Keratinocyte (primary cell): ENCODE data around the gene PALM2AKAP2.

Experiments used
- CTCF ChIP-seq, 3 experiments: IDR thresholded peaks in 1 of 3; conservative IDR thresholded peaks in 1 of 3; optimal IDR thresholded peaks in 1 of 3; 2 replicates in 2 of 3; 3 replicates in 1 of 3; pipeline versions ENCODE3 to v1.5.1; 2011; ENCODE audit warnings: low read length in 3 of 3, mild to moderate bottlenecking in 3 of 3, moderate library complexity in 2 of 3, control low read depth in 1 of 3, inconsistent platforms in 1 of 3; ENCODE audit not compliant: insufficient read depth in 2 of 3; ENCODE audit errors: extremely low read depth in 1 of 3
- EZH2 ChIP-seq: IDR thresholded peaks from one replicate; pipeline ENCODE4 v1.6.1; 2012; ENCODE audit warnings: inconsistent platforms, mild to moderate bottlenecking, low read length, moderate library complexity

- TF ChIP-seq CTCF (optimal IDR thresholded peaks at IDR 0.05 in 1 of 3, IDR thresholded peaks at IDR 0.05 in 1 of 3, conservative IDR thresholded peaks at IDR 0.05 in 1 of 3; ENCODE audit: extremely low read depth in 1 of 3, insufficient read depth in 2 of 3, low read length in 3 of 3) (no peak), EZH2 (no peak)
Measured at GRCh38 chr9:109767404-109767803, 12.6 kb upstream of the PALM2AKAP2 start.
